ACC112 (cell line): Measurements from ENCODE around the gene LMX1A.
A peak's percentile ranks its signal among the peaks of the same experiment; 100 is the strongest.

Experiments
- H2AFZ ChIP-seq: fragments of 200-600 bp; sonication (generic); one replicate; pipeline ENCODE4 v1.6.0; 2017; ENCODE audit warnings: antibody characterized with exemption, low read length; ENCODE audit not compliant: unreplicated experiment
- H3K27ac ChIP-seq: fragments of 200-600 bp; sonication (generic); 2 replicates; pipeline ENCODE4 v1.5.1; 2014; ENCODE audit warnings: low read depth, mild to moderate bottlenecking, antibody characterized with exemption, low read length, moderate library complexity
- H3K27me3 ChIP-seq: fragments of 200-600 bp; sonication (generic); 2 replicates; pipeline ENCODE4 v1.6.1; 2014; ENCODE audit warnings: mild to moderate bottlenecking, antibody characterized with exemption, low read length, moderate library complexity, mixed read lengths; ENCODE audit not compliant: insufficient read depth
- H3K36me3 ChIP-seq: fragments of 200-600 bp; sonication (generic); 2 replicates; pipeline ENCODE4 v1.6.1; 2016; ENCODE audit warnings: mild to moderate bottlenecking, antibody characterized with exemption, low read length, moderate library complexity, mixed read lengths; ENCODE audit not compliant: insufficient read depth
- H3K4me1 ChIP-seq: fragments of 200-600 bp; sonication (generic); one replicate; pipeline ENCODE4 v1.6.1; 2016; ENCODE audit warnings: low read length, mixed read lengths; ENCODE audit not compliant: insufficient read depth, unreplicated experiment, control insufficient read depth
- H3K4me3 ChIP-seq: fragments of 200-600 bp; sonication (generic); 2 replicates; pipeline ENCODE4 v1.5.1; 2014; ENCODE audit warnings: mild to moderate bottlenecking, low read depth, low read length
- H3K79me2 ChIP-seq: fragments of 200-600 bp; sonication (generic); one replicate; pipeline ENCODE4 v1.6.0; 2016; ENCODE audit warnings: low read length; ENCODE audit not compliant: control insufficient read depth, unreplicated experiment, insufficient read depth

Gene LMX1A

GRCh38 chr1:165383599-165384405, 27.3 kb upstream of the LMX1A start:
- Histone ChIP-seq H3K4me3 (no peak overlapping the region), H3K27ac (no peak overlapping the region), H3K79me2 (no peaks in the 10 kb centered on the region), H3K27me3 (peaks cover 35% of the 10 kb centered on the region), H3K36me3 (no peaks in the 10 kb centered on the region), H3K4me1 (peaks cover 9% of the 10 kb centered on the region), H2AFZ (no peak overlapping the region)

GRCh38 chr1:165383067-165383466, 26.6 kb upstream of the LMX1A start:
- Histone ChIP-seq H3K79me2 (no peaks in the 10 kb centered on the region), H2AFZ (no peak overlapping the region), H3K4me3 (no peak overlapping the region), H3K27me3 (peaks cover 27% of the 10 kb centered on the region), H3K27ac (peak overlapping the region; percentile 42; the same call in 1 of the 2 replicates), H3K36me3 (no peaks in the 10 kb centered on the region), H3K4me1 (peaks cover 9% of the 10 kb centered on the region)

- H3K79me2 ChIP-seq = no peaks in the 10 kb centered on the region
- H3K4me3 ChIP-seq = no peak overlapping the region
- no peaks in the 10 kb centered on the region for H3K36me3 ChIP-seq
- H2AFZ ChIP-seq = no peak overlapping the region
- H3K27ac ChIP-seq = no peak overlapping the region
- H3K4me1 ChIP-seq = peaks cover 9% of the 10 kb centered on the region
- H3K27me3 ChIP-seq = peaks cover 16% of the 10 kb centered on the region
These were observed 25.4 kb upstream of the LMX1A start for GRCh38 chr1:165381745-165382505.

DNA sequence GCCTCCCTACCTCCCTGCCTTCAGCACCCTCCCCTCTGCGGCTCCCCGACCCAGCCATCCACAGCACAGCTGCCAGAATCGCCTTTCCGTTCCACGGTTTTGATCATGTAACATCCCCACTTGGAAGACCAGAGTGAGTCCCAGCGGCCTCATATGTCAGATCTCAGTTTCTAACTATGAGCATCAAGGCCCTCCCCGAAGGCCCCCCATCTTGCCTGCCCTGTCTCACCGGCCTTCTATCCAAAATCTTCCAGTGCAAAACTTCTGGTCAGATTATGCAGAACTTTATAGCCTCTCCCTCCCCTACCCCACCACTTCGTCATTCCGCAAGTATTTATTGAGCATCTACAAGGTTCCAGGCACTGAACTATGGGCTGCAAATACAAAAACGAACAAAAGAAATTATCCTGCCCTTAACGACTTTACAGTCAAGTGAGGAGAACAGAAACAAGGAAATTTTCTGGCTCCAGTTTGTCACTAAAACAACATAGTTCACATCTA, 20.3 kb upstream of the LMX1A start:
- Histone ChIP-seq H3K36me3 (no peaks in the 10 kb centered on the region), H3K27me3 (no peaks in the 10 kb centered on the region), H3K79me2 (no peaks in the 10 kb centered on the region), H2AFZ (peak overlapping the region; percentile 80), H3K27ac (peak overlapping the region; percentile 90), H3K4me3 (peak overlapping the region; percentile 67), H3K4me1 (peaks cover 6% of the 10 kb centered on the region)

- Histone ChIP-seq H2AFZ (peak overlapping the region; percentile 80), H3K27ac (peak overlapping the region; percentile 90)
These were observed 19.7 kb upstream of the LMX1A start for GRCh38 chr1:165376041-165376810.

DNA sequence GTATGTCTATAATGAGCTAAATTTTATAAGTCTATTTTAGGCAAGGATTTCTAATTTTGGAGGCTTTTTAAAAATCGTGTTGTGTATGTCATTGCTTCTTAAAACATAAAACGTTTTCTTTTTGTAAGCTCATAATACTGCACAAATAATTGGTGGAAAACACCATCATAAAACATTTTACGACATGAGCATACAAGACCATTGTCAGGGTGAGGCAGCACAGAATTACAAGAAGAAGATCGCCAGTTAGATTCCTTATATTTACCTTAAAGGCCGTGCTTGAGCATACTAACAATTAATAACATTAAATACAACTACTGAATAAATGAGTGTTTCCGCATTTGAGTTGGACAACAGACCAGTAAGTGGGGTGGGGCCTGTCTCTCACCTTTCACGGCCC, 19.1 kb upstream of the LMX1A start:
- Histone ChIP-seq H3K36me3 (no peaks in the 10 kb centered on the region), H2AFZ (peak overlapping the region; percentile 80), H3K79me2 (no peaks in the 10 kb centered on the region), H3K4me1 (peaks cover 12% of the 10 kb centered on the region), H3K27me3 (peaks cover 5% of the 10 kb centered on the region; the same call in 1 of the 2 replicates), H3K4me3 (peak overlapping the region; percentile 67), H3K27ac (peak overlapping the region; percentile 90)

More at GRCh38 chr1:165376041-165376810, 19.7 kb upstream of the LMX1A start:
- Histone ChIP-seq H3K79me2 (no peaks in the 10 kb centered on the region), H3K27me3 (peaks cover 2% of the 10 kb centered on the region; the same call in 1 of the 2 replicates), H3K4me3 (peak overlapping the region; percentile 67), H3K36me3 (no peaks in the 10 kb centered on the region), H3K4me1 (peaks cover 12% of the 10 kb centered on the region)

GRCh38 chr1:165371588-165372225, 15.2 kb upstream of the LMX1A start:
- no peak overlapping the region for H2AFZ ChIP-seq
- no peaks in the 10 kb centered on the region for H3K36me3 ChIP-seq
- H3K79me2 ChIP-seq = no peaks in the 10 kb centered on the region
- H3K4me1 ChIP-seq = peaks cover 12% of the 10 kb centered on the region
- no peak overlapping the region for H3K27ac ChIP-seq
- no peak overlapping the region for H3K4me3 ChIP-seq
- H3K27me3 ChIP-seq = peaks cover 14% of the 10 kb centered on the region; the same call in 1 of the 2 replicates

DNA sequence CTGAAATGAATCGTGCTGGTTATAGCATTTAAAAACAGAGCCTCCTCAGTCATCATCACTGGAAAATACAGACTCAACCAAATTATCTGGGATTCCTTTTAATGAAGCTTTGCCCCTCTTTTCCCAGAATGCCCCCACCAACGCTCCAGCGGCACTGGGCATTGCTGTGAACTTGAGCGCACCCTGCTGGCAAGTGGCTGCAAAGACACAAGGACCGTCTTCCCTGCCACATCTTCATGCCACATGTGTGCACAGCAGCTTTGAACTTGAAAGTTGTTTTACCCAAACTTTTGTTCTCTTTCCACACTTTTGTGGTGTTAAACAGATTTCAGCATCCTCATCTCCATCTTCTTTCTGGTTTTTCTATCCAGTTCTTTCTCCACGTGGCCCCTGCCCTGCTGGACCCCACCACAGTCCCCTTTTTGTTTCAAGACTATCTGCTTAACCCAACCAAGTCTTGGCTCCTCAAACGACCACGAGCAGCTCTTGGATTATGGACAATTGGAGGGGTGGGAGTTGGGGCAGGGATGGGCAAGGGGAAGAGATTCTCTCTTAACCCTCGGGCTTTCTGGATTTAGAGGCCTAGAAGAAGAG, 12.8 kb upstream of the LMX1A start:
- H3K27me3 ChIP-seq = peaks cover 14% of the 10 kb centered on the region; the same call in 1 of the 2 replicates
- H3K4me3 ChIP-seq = no peak overlapping the region
- no peak overlapping the region for H2AFZ ChIP-seq
- no peaks in the 10 kb centered on the region for H3K79me2 ChIP-seq
- H3K4me1 ChIP-seq = peaks cover 20% of the 10 kb centered on the region
- no peak overlapping the region for H3K27ac ChIP-seq
- H3K36me3 ChIP-seq = no peaks in the 10 kb centered on the region

DNA sequence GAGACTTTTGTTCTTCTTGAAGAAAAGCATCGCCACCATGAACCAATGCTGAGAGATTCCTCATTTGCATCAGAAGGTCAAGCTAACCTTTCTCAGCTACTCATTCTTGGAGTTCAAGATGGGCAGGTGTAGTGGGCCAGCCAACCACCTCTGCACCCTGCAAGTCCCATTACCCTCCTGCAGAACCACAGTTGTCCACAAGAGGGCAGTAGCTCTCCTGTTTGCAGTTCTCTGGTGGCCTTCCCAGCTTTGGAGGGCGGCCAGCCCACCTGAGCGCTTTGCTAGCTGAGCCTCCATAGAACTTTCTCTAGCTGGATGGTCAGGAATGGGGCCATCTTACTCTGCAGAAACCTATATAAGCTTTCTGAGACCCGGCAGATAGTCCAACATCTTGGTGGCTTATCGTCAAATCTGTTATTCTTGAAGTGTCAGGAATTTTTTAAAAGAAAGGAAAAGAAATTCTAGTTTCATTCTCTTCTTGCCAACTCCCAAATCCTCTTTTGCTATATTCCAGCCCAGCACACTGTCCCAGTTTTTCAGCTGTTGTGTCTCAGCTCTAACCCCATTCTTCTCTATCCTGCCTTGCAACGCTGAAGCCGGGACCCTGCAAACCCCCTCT, 11.0 kb upstream of the LMX1A start:
- peaks cover 14% of the 10 kb centered on the region; the same call in 1 of the 2 replicates for H3K27me3 ChIP-seq

More for the DNA sequence above, 11.0 kb upstream of the LMX1A start:
- no peak overlapping the region for H3K4me3 ChIP-seq
- no peaks in the 10 kb centered on the region for H3K36me3 ChIP-seq
- H3K79me2 ChIP-seq = no peaks in the 10 kb centered on the region
- H3K4me1 ChIP-seq = peaks cover 20% of the 10 kb centered on the region
- H2AFZ ChIP-seq = no peak overlapping the region
- no peak overlapping the region for H3K27ac ChIP-seq
